H4 (cell line): ENCODE data around the gene DNLZ. TPM values are rescaled to one million over a fixed set of nuclear protein-coding genes. Genes with fewer than 3 reads are reported as not detected.

Experiments
- DNase-seq: peaks from one replicate; pipeline ENCODE4 v3.0.0-alpha.2; 2015; ENCODE audit warnings: low spot score
- total RNA-seq: library from RNA; depleted of rRNA; stranded (reverse); fragments of >200 nt; shearing (Covaris generic); gene quantifications from 2 replicates; pipeline ENCODE4 v1.2.3, GENCODE V29; 2014

Gene DNLZ
- total RNA-seq, 1 experiment from 2014 or later: 26.5 TPM

DNA sequence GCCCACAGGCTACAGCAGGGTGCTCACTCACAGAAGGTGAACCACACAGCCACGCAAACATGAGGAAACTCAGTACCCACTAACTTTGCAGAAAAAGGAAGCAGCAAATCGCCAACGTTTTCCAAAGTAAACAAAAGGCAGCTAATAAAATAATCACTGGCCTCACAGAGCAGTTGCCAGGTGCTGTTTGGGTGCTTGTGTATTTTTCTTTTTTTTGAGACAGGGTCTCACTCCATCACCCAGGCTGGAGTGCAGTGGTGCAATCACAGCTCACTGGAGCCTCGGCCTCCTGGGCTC is 32.6 kb upstream of the DNLZ start:
- DNase-seq: no peak

DNA sequence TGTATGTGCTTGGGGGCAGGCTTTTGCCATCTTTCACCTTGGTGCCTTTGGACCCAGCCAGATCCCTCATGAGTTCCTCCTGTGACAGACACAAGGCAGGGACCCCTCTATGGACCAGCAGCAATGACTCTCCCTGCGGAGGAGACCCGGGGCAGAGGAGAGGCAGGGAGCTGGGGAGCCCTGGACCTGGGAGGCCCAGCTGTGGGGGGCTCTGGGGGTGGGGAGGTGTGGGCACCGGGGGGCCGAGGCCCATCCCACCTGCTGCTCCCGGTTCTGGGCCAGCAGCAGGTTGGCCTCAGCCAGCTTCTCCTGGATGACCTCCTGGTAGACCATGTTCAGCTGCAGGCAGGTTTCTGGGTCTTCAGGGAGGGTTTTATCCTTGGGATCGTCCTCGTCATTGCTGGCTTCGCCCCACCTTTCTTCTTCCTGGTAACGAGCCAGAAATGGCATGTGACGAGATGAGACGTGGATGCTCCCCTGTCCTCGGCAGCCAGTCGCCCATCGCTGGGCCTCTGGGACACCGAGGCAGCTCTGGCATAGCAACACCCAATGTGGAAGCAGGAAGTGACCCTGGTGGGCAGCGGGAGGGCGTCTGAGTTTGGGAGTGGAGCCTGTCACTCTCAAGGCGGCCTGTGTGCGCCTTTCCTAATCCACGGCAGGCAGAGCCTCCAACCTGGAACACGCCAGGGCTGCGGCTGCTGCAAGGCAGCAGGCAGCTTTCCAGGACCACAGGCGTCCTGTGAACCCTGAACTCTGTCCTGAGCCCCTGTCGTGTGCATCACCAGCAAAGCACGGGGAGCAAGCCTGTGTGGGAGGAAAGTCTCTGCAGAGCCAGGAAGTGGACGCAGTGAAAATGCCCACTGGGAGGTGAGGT is 32.0 kb upstream of the DNLZ start:
- no peak for DNase-seq

DNA sequence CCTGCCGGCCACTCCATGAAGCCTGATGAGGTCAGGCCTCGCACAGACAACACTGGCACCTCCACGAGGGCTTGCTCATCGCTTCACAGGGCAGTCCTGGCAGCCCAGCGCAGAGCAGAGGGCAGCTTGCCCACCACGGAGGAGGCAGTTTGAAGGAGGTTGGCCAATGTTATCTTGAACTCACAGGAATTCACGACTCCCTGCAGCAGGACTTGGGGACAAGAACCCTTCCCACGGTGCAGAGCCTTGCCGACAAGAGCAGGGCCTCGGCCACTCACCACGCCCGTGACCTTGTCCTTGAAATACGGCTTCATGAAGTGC is 31.4 kb upstream of the DNLZ start:
- no peak for DNase-seq

GRCh38 chr9:136394312-136395019 is 30.9 kb upstream of the DNLZ start:
- DNase-seq: no peak

GRCh38 chr9:136393531-136393930 is 30.0 kb upstream of the DNLZ start:
- no peak for DNase-seq

GRCh38 chr9:136392538-136393449 is 29.2 kb upstream of the DNLZ start:
- DNase-seq: no peak

GRCh38 chr9:136391737-136392537 is 28.4 kb upstream of the DNLZ start:
- DNase-seq: no peak

DNA sequence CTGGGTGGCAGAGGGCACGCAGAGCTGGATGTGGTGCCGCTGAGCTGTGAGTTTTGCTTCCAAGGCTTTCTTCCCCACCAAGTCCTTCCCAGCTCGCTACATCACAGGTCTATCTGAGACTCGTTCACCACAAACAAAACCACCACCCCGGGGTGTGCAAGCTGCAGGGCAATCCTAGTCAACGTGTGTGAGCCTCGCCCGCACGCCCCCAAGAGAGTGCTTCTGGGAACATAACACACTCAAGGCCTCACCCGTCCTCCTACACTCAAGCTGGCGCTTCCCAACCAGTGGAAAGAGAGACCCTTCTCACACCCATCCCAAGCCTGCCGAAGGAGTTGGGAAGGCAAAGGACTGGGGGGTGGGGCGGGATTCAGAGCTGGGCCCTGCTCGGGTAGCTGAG is 25.9 kb upstream of the DNLZ start:
- DNase-seq: no peak

DNA sequence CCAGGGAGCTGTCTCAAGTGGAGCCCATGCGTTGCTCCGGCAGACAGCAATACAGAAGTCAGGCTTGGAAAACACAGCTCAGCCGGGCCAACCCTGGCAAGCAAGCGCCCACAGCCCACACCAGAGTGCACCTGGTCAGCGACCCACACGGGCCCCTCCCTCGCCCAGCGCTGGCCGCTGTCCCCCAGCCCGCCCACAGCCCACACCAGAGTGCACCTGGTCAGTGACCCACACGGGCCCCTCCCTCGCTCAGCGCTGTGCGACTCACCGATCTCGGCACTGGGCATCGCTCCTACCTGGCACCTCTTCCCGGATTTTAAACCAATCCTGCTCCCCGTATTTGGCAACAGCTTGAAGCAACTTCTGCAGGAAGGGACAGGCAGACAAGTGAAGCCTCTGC is 23.7 kb upstream of the DNLZ start:
- DNase-seq: no peak

DNA sequence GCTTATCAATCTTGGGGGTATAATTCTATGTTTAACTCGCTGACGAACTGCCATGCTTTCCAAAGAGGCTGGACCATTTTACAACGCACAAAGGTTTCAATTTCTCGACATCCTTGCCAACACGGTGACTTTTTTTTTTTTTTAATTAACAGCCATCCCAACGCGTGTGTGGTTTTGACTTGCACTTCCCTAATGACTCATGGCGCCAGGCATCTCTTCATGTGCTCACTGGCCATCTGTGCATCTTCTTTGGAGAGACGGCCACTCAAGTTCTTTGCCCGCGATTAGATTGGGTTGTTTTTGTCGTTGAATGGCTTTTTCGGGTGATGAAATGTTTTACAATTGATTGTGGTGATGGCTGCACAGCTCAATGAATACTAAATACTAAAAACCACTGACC is 22.5 kb upstream of the DNLZ start:
- DNase-seq: no peak

GRCh38 chr9:136385015-136385414 is 21.5 kb upstream of the DNLZ start:
- no peak for DNase-seq

- DNase-seq: no peak
Observed at GRCh38 chr9:136383436-136383835, 19.9 kb upstream of the DNLZ start.

DNA sequence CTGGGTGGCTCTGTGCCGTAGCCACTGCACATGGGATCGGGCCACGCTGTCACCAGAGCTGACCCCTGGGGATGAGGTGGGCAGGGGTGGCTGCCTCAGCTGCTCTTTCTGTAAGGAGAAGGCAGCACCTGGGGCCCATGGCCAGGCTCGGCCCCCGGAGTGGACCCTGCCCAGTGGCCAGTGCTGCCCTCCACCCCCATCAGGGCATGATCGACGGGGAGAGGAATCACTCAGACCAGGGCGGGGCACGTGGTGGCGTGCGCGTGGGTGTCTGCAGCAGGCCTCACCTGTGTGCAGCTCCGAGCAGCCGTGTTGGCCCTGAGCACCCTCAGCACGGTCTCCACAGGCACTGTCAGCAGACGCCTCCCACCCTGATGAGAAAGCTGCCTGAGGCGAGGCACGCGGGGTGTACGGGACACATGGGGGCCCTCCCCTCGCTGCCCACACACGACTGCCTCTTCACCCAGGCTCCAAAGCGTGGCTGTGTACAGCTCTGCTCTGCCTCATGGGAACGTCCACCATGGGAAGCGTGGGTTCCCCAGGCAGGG is 18.5 kb upstream of the DNLZ start:
- DNase-seq: no peak

- DNase-seq: no peak
Observed at GRCh38 chr9:136381311-136381710, 17.8 kb upstream of the DNLZ start.

GRCh38 chr9:136380381-136380780 is 16.8 kb upstream of the DNLZ start:
- DNase-seq: no peak

DNA sequence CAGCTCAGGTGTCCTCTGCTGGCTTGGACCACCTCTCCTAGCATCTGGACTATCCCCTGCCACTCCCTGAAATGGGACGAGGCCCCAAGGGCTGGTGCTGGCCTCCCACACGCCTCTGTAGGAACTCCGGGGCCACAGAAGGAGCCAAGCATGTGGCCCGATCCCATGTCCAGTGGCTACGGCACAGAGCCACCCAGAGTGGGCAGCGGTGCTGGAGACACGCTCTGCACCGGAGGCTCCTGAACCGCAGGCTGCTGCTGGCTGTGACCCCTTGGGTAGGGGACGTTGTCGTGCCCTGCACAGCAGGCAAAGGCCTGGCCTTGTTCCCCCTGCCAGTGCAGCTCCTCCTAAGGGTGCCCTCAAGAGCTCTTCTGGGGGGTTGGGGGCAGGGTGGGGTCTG is 16.3 kb upstream of the DNLZ start:
- DNase-seq: no peak

- no peak for DNase-seq
Observed at GRCh38 chr9:136379401-136379800, 15.9 kb upstream of the DNLZ start.

GRCh38 chr9:136379003-136379287 is 15.4 kb upstream of the DNLZ start:
- DNase-seq: no peak

GRCh38 chr9:136378170-136379002 is 14.8 kb upstream of the DNLZ start:
- no peak for DNase-seq

DNA sequence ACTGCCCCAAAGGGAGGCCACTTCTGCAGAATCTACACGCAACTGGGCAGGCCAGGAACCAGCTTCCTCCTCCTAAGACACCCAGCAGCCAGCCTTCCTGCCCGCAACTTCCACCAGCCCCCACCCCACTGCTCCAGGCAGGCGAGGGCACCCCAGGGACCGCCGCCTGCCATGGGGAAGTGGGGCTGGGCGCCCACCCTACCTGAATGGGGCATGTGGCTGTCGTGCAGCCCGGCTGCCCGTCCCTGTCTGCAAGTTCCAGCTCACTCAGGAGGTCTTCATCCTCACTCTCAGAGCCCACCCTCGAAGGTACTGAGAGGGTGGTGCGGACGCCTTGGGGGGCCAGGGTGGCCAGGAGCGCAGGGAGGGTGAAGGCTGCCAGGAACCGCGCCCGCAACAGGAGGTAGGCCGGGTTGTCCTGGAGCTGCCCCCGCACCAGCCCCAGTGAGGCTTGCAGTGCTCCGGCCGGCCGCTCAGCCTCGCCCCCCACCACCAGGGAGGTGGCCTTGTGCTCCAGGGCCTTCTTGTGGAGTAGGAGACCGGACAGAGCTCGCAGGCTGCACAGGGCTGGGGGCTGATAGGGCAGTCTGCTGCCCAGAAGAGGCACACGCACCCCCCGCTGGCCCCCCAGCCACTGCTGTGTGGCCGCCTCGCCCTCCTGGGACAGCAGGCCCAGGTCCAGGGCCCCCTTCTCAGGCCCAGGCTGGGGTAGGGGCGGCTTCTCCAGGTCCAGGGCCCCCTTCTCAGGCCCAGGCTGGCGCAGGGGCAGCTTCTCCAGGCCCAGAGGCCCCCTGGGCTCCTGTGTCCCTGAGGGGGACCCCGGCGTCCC is 14.0 kb upstream of the DNLZ start:
- no peak for DNase-seq
